Effector memory CD4-positive, alpha-beta T cell (primary cell): Measurements from ENCODE around the gene SLC22A16.
"Not testable (repeated sequence)": the region's sequence is repeated elsewhere in the genome, so short reads cannot be mapped to it uniquely, and the experiment has no call there.

Experiments
- DNase-seq, 3 donors: peaks; one replicate each; pipeline ENCODE4 v3.0.0-alpha.2; 2020
- H3K27ac ChIP-seq: 2 replicates; pipeline ENCODE4 v1.7.0; 2013; ENCODE audit warnings: mild to moderate bottlenecking, low read length, moderate library complexity; ENCODE audit not compliant: insufficient read depth, poor library complexity, severe bottlenecking
- H3K27me3 ChIP-seq: replicated peaks from 2 replicates; pipeline ENCODE4 v1.7.0; 2013; ENCODE audit warnings: mild to moderate bottlenecking, low read length; ENCODE audit not compliant: insufficient read depth, control insufficient read depth, poor library complexity, severe bottlenecking
- H3K36me3 ChIP-seq: 2 replicates; pipeline ENCODE4 v1.7.0; 2013; ENCODE audit warnings: mild to moderate bottlenecking, low read length, moderate library complexity; ENCODE audit not compliant: control insufficient read depth, insufficient read depth
- H3K4me1 ChIP-seq: 2 replicates; pipeline ENCODE4 v1.7.0; 2013; ENCODE audit warnings: low read length, mild to moderate bottlenecking; ENCODE audit not compliant: control insufficient read depth, insufficient read depth, poor library complexity, severe bottlenecking
- H3K4me3 ChIP-seq: 2 replicates; pipeline ENCODE4 v1.7.0; 2013; ENCODE audit warnings: low read length, low read depth, mild to moderate bottlenecking; ENCODE audit not compliant: insufficient read depth, poor library complexity, severe bottlenecking
- H3K9me3 ChIP-seq: 2 replicates; pipeline ENCODE4 v1.7.0; 2013; ENCODE audit warnings: mild to moderate bottlenecking, low read length, moderate library complexity; ENCODE audit not compliant: control insufficient read depth

Gene SLC22A16

DNA sequence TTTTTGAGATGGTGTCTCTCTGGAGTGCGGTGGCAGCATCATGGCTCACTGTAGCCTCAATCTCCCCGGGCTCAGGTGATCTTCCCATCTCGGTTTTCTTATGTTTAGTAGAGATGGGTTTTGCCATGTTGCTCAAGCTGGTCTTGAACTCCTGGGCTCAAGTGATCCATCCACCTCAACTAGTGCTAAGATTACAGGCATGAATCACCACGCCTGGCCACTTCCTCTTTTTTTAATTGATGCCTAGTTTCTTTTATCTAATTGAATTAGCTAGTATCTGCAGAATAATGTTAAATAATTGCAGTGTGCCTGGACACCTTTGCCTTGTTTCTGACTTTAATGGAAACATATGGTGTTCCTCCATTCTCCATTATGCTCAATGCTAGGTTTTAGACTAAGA is 38.4 kb upstream of the SLC22A16 start:
- no peak for DNase-seq
- no peak overlapping the region for H3K27ac ChIP-seq
- no peak overlapping the region for H3K4me3 ChIP-seq
- no peaks in the 10 kb centered on the region for H3K27me3 ChIP-seq
- no peaks in the 10 kb centered on the region for H3K4me1 ChIP-seq
- H3K9me3 ChIP-seq: no peaks in the 10 kb centered on the region
- no peaks in the 10 kb centered on the region for H3K36me3 ChIP-seq

DNA sequence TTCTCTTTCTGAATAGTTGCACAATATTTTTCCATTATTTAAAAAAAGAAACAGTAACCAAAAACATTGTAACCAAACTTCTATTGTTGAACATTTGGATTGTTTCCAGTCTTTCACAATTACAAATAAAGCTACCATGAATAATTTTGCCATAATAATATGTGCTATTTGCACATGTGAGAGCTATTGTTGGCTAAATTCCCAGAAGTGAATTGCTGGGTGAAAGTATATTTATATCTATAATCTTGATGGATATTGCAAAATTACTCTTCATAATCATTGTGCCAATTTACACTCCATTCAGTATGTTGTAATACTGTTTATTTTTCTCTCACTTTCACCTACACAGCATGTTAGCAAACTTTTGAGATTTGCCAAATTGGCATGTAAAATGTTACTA is 36.6 kb upstream of the SLC22A16 start:
- no peaks in the 10 kb centered on the region for H3K4me1 ChIP-seq
- DNase-seq: no peak
- no peaks in the 10 kb centered on the region for H3K27me3 ChIP-seq
- H3K4me3 ChIP-seq: no peak overlapping the region
- H3K27ac ChIP-seq: no peak overlapping the region
- no peaks in the 10 kb centered on the region for H3K9me3 ChIP-seq
- no peaks in the 10 kb centered on the region for H3K36me3 ChIP-seq

DNA sequence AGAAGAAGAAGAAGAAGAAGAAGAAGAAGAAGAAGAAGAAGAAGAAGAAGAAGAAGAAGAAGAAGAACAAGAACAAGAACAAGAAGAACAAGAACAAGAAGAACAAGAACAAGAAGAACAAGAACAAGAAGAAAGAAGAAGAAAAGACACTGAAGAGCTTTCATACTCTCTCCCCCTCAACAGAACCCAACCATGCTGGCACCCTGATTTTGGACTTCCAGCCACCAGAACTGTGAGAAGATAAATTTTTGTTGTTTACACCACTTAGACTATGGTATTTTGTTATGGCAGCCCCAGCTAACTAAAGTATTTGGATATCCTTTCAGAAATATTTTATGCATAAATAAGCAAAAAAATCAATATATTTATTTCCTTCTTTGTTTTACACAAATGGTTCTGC is 36.1 kb upstream of the SLC22A16 start:
- not testable (repeated sequence) for DNase-seq, H3K27ac ChIP-seq, H3K4me1 ChIP-seq

DNA sequence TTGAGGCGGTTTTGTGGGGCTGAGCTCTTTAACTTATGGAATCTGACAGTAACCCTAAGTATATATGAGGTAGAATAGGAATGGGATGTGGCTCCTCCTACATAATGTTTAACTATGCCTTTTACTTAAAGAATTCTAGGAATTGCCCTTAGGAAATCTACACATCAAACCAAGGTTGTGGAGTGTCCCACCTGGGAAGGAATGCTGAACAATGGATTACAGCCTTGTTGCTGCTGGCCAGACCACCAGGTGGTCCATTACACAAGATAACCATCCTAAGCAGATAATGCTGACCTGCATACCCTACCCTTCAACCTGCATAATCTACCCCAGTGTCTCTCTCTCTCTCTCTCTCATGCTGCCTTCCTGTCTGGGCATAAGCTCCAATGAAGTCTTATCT is 35.0 kb upstream of the SLC22A16 start:
- H3K4me3 ChIP-seq: no peak overlapping the region
- no peaks in the 10 kb centered on the region for H3K9me3 ChIP-seq
- no peak for DNase-seq
- H3K27ac ChIP-seq: no peak overlapping the region
- H3K36me3 ChIP-seq: no peaks in the 10 kb centered on the region
- H3K27me3 ChIP-seq: no peaks in the 10 kb centered on the region
- H3K4me1 ChIP-seq: no peaks in the 10 kb centered on the region

More for the DNA sequence above, 36.1 kb upstream of the SLC22A16 start:
- not testable (repeated sequence) for H3K4me3 ChIP-seq, H3K27me3 ChIP-seq, H3K36me3 ChIP-seq, H3K9me3 ChIP-seq

DNA sequence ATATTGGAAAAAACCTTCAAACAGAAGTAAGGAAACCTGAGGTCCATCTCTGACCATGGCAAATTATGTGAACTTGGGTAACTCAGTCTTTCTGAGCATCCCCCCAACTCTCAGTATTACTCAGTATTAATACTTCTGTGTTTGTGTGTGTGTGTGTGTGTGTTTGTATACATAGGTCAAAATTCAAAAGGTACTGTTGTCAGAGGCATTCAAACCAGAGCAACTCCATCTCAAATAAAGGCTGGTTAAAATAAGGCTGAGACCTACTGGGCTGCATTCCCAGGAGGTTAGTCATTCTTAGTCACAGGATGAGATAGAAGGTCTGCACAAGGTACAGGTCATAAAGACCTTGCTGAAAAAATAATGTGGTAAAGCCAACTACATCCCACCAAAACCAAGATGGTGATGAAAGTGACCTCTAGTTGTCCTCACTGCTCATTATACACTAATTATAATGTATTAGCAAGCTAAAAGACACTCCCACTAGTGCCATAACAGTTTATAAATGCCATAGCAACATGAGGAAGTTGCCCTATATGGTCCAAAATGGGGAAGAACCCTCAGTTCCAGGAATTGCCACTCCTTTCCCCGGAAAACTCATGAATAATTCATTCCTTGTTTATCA is 33.3 kb upstream of the SLC22A16 start:
- DNase-seq: no peak
- Histone ChIP-seq H3K4me3 (no peak overlapping the region), H3K9me3 (no peaks in the 10 kb centered on the region), H3K4me1 (no peaks in the 10 kb centered on the region), H3K27me3 (no peaks in the 10 kb centered on the region), H3K36me3 (no peaks in the 10 kb centered on the region), H3K27ac (no peak overlapping the region)

DNA sequence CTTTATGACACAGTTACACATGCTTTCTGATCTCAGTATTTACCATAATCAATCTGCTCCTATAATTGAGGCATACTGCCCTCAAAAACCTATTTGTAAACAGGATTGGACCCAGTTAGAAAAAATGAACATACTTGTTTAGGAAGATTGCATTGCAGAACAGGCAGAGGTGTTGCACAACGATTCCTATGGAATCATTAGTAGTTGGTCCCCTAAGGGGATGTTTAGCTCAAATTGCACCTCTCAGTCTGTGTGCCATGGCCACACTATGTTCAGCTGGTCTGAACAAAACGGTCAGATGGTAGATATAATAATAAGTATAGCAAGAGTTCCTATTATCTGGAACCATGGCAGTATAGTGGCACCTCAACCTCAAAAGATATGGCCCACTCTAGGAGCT is 28.5 kb upstream of the SLC22A16 start:
- not testable (repeated sequence) for H3K36me3 ChIP-seq, H3K27ac ChIP-seq, H3K4me1 ChIP-seq

DNA sequence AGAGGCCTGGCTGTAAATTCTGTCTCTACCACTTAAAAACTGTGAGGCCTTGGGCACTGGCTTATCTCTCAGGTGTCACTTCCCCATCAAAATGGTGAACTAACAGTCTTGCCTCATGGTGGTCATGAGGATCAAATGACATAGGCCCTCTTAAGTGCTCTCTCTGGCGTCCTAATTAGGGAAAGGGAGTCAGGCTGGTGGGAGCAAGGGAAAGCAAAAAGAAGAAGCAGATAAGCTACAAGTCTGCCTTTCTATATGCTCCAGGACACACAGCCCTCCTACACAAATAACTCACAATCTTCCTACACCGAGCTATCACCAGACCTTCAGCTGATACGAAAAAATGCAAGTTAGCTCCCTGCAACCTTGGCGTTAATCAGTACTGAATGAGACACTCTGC is 19.5 kb upstream of the SLC22A16 start:
- DNase-seq: no peak
- no peaks in the 10 kb centered on the region for H3K9me3 ChIP-seq
- no peak overlapping the region for H3K27ac ChIP-seq
- no peaks in the 10 kb centered on the region for H3K27me3 ChIP-seq
- no peak overlapping the region for H3K4me3 ChIP-seq
- no peaks in the 10 kb centered on the region for H3K36me3 ChIP-seq
- H3K4me1 ChIP-seq: no peaks in the 10 kb centered on the region

More for the DNA sequence above, 28.5 kb upstream of the SLC22A16 start:
- DNase-seq, H3K27me3 ChIP-seq, H3K4me3 ChIP-seq, H3K9me3 ChIP-seq: not testable (repeated sequence)

DNA sequence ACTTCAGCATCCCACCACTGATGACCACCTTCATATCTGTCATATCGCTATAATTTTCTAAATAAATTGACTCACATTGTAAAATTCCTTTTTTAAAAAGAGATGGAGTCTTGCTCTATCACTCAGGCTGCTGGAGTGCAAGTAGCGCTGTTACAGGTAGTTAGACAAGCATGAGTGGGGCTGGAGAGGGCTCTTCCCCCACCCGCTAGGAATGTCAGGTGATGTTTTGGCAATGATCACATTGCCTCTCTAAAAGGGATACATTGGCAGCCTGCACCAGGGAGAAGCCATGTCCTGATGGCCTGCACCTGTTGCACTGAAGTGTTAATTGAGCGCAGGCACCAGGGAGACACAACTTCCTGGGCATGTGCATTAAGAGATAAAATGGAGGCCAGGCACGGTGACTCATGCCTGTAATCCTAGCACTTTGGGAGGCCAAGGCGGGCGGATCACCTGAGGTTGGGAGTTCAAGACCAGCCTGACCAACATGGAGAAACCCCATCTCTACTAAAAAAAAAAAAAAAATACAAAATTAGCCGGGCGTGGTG is 16.9 kb upstream of the SLC22A16 start:
- Histone ChIP-seq H3K4me3 (no peak overlapping the region), H3K9me3 (no peaks in the 10 kb centered on the region), H3K36me3 (no peaks in the 10 kb centered on the region), H3K27ac (no peak overlapping the region), H3K4me1 (no peaks in the 10 kb centered on the region), H3K27me3 (no peaks in the 10 kb centered on the region)
- DNase-seq: no peak

DNA sequence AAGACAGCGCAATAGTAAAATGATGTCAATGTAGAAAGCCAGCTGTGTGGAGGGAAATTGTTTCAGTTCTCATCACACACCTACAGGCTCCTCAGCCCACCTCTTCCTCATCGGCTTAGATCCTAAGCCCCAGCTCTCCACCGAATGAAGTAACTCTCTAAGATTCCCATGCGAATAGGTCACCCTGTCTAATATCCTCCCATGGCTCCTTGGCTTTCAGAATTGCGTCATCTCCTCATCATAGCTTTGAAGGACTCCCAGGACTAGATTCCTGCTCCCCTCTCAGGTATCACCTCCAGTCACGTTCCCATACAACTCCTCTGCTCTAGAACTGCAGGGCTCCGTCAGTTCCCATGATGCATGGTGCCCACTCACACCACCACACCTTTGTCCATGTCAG is 16.2 kb upstream of the SLC22A16 start:
- no peaks in the 10 kb centered on the region for H3K36me3 ChIP-seq
- H3K27ac ChIP-seq: no peak overlapping the region
- DNase-seq: no peak
- H3K27me3 ChIP-seq: no peaks in the 10 kb centered on the region
- H3K9me3 ChIP-seq: no peaks in the 10 kb centered on the region
- no peaks in the 10 kb centered on the region for H3K4me1 ChIP-seq
- no peak overlapping the region for H3K4me3 ChIP-seq

DNA sequence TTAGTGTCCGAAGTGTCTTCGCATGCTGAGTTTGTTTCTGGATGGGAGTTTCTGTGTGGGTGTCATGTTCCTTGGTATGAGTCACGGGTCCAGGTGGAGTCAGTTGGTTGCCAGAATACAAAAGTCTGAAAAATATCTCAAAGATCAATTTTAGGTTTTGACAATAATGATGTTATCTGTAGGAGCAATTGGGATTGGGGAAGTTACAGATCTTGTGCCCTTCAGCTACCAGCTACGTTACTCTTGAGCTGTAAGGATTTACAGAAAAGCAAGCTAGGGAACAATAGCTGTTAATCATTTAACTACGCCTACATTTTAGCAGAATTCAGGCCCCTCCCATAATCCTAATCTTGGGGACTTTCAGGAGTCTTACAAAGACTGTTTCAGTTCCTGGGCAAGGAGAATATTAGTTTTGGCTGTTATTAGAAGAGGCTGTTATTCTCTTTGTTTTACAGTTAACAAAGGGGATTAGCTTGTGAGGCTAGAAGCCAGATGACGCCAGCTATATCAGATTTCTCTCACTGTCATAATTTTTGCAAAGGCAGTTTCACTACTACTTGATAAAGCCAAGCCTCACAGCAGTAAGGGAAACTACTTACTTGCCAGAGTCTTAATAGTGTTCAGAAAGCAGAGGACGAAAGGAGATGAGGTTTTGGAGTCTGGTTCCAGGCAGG is 15.4 kb upstream of the SLC22A16 start:
- DNase-seq: no peak
- Histone ChIP-seq H3K27ac (no peak overlapping the region), H3K27me3 (no peaks in the 10 kb centered on the region), H3K4me3 (no peak overlapping the region), H3K4me1 (no peaks in the 10 kb centered on the region), H3K36me3 (no peaks in the 10 kb centered on the region), H3K9me3 (no peaks in the 10 kb centered on the region)
